Mesendoderm (in vitro differentiated cells): ENCODE data around the gene TDRD6.
A peak's percentile ranks its signal among the peaks of the same experiment; 100 is the strongest.

Experiments
- DNase-seq: peaks from one replicate; pipeline ENCODE4 v3.0.0; 2013
- H2AK5ac ChIP-seq: 2 replicates; pipeline ENCODE4 v1.6.1; 2013; ENCODE audit warnings: low read length, inconsistent platforms
- H2BK120ac ChIP-seq: 2 replicates; pipeline ENCODE4 v1.6.1; 2013; ENCODE audit warnings: low read depth, mild to moderate bottlenecking, low read length, moderate library complexity, mixed read lengths
- H2BK15ac ChIP-seq: replicated peaks from 2 replicates; pipeline ENCODE4 v1.6.1; 2013; ENCODE audit warnings: low read depth, mild to moderate bottlenecking, moderate library complexity
- H2BK5ac ChIP-seq: 2 replicates; pipeline ENCODE4 v1.6.1; 2013; ENCODE audit warnings: low read length, inconsistent platforms
- H3K18ac ChIP-seq: 2 replicates; pipeline ENCODE4 v1.6.1; 2013; ENCODE audit warnings: mild to moderate bottlenecking, low read length, mixed read lengths
- H3K23ac ChIP-seq: one replicate; pipeline ENCODE4 v1.6.1; 2013; ENCODE audit warnings: low read length
- H3K27ac ChIP-seq: 2 replicates; pipeline ENCODE4 v1.5.1; 2013; ENCODE audit warnings: low read depth, mild to moderate bottlenecking, inconsistent platforms, low read length, moderate library complexity
- H3K27me3 ChIP-seq: 2 replicates; pipeline ENCODE4 v1.6.1; 2013; ENCODE audit warnings: low read length, control low read depth, mild to moderate bottlenecking, inconsistent platforms; ENCODE audit not compliant: insufficient read depth, poor library complexity
- H3K36me3 ChIP-seq: 2 replicates; pipeline ENCODE4 v1.6.1; 2013; ENCODE audit warnings: low read length, inconsistent platforms; ENCODE audit not compliant: control insufficient read depth, insufficient read depth
- H3K4ac ChIP-seq: one replicate; pipeline ENCODE4 v1.6.1; 2013; ENCODE audit warnings: low read depth, mild to moderate bottlenecking, low read length, moderate library complexity
- H3K4me1 ChIP-seq: 2 replicates; pipeline ENCODE4 v1.6.1; 2013; ENCODE audit warnings: low read depth, low read length, inconsistent platforms; ENCODE audit not compliant: control insufficient read depth
- H3K4me2 ChIP-seq: 2 replicates; pipeline ENCODE4 v1.6.1; 2013; ENCODE audit warnings: low read length
- H3K4me3 ChIP-seq: 2 replicates; pipeline ENCODE4 v1.5.1; 2013; ENCODE audit warnings: mild to moderate bottlenecking, low read length
- H3K56ac ChIP-seq: one replicate; pipeline ENCODE4 v1.6.1; 2013; ENCODE audit warnings: low read length
- H3K79me1 ChIP-seq: 2 replicates; pipeline ENCODE4 v1.6.1; 2013; ENCODE audit warnings: low read length, inconsistent platforms
- H3K79me2 ChIP-seq: 2 replicates; pipeline ENCODE4 v1.6.1; 2013; ENCODE audit warnings: mild to moderate bottlenecking, low read length; ENCODE audit not compliant: control insufficient read depth, insufficient read depth
- H3K9ac ChIP-seq: 2 replicates; pipeline ENCODE4 v1.6.1; 2013; ENCODE audit warnings: low read length, inconsistent platforms
- H4K5ac ChIP-seq: one replicate; pipeline ENCODE4 v1.6.1; 2013; ENCODE audit warnings: low read length
- H4K8ac ChIP-seq: one replicate; pipeline ENCODE4 v1.6.1; 2013; ENCODE audit warnings: low read depth, mild to moderate bottlenecking, control low read depth, low read length, moderate library complexity
- WGBS: extraction: QIAGEN DNeasy Blood & Tissue Kit; methylation state at CpG from one replicate; pipeline ENCODE4 v1.1.7; 2013; ENCODE audit warnings: low lambda C conversion rate, missing lambda C conversion rate; ENCODE audit not compliant: insufficient coverage; ENCODE audit errors: extremely low coverage; 5-methylcytosine and 5-hydroxymethylcytosine counted together

The TDRD6 gene

GRCh38 chr6:46652603-46653438 is 34.9 kb upstream of the TDRD6 start, which contains the start of the genes CYP39A1 and SLC25A27:
CYP39A1 (minus strand) TSS chr6:46652818; CDS start chr6:46652582, 236 bp downstream.
SLC25A27 (plus strand) TSS chr6:46652975; CDS start chr6:46653193, 218 bp downstream.
- Histone ChIP-seq H3K79me1 (no peaks in the 10 kb centered on the region), H3K27ac (no peak within 1 kb of the TSS), H3K9ac (peak within 1 kb of the TSS; percentile 70), H2BK120ac (no peak within 1 kb of the TSS), H3K18ac (no peak within 1 kb of the TSS), H4K5ac (no peak within 1 kb of the TSS), H3K4ac (no peak within 1 kb of the TSS), H2AK5ac (no peak within 1 kb of the TSS), H3K56ac (peak within 1 kb of the TSS; percentile 77), H2BK15ac (no peak within 1 kb of the TSS), H2BK5ac (no peak within 1 kb of the TSS), H3K36me3 (no peaks in the 10 kb centered on the region), H3K27me3 (no peaks in the 10 kb centered on the region), H3K23ac (no peak within 1 kb of the TSS), H3K79me2 (no peaks in the 10 kb centered on the region), H3K4me1 (no peaks in the 10 kb centered on the region), H3K4me2 (peak within 1 kb of the TSS; percentile 93), H4K8ac (no peak within 1 kb of the TSS), H3K4me3 (peak within 1 kb of the TSS; percentile 97)
- no CpG with 5 or more reads among the region's 72 CpGs for WGBS
- peak; percentile 96 for DNase-seq

DNA sequence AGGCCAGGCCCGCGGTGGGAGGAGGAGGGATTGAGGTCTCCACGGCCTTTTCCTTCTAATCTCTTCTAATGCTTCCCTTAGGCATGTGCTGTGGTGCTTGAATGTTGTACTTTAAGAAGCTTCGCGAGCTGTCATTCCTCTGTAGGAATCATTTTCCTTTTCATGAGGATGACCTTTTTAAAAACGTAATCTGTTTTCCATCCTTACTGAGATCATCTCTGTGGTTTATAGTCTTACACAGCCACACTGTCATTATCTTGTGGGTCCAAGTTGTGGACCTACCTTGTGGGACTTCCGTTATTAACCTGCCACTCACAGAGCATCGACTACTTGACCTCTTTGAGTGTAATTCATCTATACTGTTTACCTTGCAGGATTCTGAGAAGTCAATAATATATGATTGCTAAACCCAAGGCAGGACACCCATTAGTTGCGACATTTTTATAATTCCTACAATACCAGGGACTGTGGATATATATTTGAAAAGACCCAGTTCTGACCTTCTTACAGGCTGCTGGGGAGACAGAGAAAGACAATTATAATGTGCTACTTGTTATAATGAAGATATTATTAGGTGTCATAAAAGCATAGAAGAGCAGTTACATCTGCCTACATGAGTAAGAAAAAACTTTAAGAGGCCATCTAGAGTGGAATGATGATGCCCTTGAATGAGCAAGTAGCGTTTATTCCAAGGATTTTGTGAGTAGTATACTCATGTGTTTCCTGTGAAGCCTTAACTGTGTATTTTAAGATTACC is 34.1 kb upstream of the TDRD6 start:
- Histone ChIP-seq H4K8ac (no peak overlapping the region), H4K5ac (no peak overlapping the region), H3K23ac (no peak overlapping the region), H3K56ac (peak overlapping the region; percentile 77), H3K9ac (peak overlapping the region; percentile 70), H2BK5ac (no peak overlapping the region), H3K79me1 (no peaks in the 10 kb centered on the region), H3K79me2 (no peaks in the 10 kb centered on the region), H3K36me3 (no peaks in the 10 kb centered on the region), H3K4ac (no peak overlapping the region), H3K18ac (no peak overlapping the region), H3K27ac (no peak overlapping the region), H3K27me3 (no peaks in the 10 kb centered on the region), H3K4me1 (no peaks in the 10 kb centered on the region), H2BK120ac (no peak overlapping the region), H2AK5ac (no peak overlapping the region), H2BK15ac (no peak overlapping the region), H3K4me3 (peak overlapping the region; percentile 97), H3K4me2 (peak overlapping the region; percentile 74)
- DNase-seq, result no peak
- no CpG with 5 or more reads among the region's 10 CpGs for WGBS

DNA sequence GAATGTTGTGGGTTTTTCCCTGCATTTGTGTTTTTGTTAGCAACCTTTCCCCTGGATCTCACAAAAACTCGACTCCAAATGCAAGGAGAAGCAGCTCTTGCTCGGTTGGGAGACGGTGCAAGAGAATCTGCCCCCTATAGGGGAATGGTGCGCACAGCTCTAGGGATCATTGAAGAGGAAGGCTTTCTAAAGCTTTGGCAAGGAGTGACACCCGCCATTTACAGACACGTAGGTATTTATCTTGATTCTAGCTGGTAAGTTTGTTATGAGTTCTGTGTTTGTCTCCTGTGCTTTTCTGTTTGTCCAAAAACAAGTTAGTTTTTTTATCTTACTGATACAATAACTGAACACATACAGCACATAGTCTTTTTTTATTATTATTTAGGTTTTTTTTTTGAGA is 31.9 kb upstream of the TDRD6 start:
- Histone ChIP-seq H3K27me3 (no peaks in the 10 kb centered on the region), H4K5ac (no peak overlapping the region), H4K8ac (no peak overlapping the region), H2BK120ac (no peak overlapping the region), H3K4ac (no peak overlapping the region), H3K23ac (no peak overlapping the region), H2BK15ac (no peak overlapping the region), H3K56ac (no peak overlapping the region), H3K27ac (no peak overlapping the region), H3K79me1 (no peaks in the 10 kb centered on the region), H3K36me3 (no peaks in the 10 kb centered on the region), H3K4me3 (no peak overlapping the region), H3K79me2 (no peaks in the 10 kb centered on the region), H2AK5ac (no peak overlapping the region), H3K9ac (no peak overlapping the region), H2BK5ac (no peak overlapping the region), H3K4me1 (no peaks in the 10 kb centered on the region), H3K18ac (no peak overlapping the region), H3K4me2 (no peak overlapping the region)
- peak; percentile 86 for DNase-seq
- WGBS, result no CpG with 5 or more reads among the region's 6 CpGs

DNA sequence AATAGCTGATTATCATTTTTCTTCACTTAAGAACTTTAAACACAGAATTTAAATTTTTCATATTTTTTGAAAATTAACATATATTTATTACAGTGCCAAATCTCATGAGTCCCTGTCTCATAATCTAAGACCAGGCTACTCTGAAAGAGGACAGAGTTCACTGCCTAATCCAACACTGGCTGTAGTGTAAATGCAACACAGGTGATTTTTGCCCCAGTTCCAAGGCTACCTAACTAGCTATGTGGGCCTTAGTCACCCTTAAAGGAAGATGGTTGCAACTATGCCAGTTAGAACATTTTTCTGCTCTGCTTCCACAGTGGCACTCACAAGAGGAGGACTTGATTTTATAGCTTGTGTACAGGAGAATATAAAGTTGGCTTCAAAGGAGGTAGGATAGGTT is 30.0 kb upstream of the TDRD6 start:
- Histone ChIP-seq H3K79me2 (no peaks in the 10 kb centered on the region), H3K79me1 (no peaks in the 10 kb centered on the region), H2AK5ac (no peak overlapping the region), H3K27ac (no peak overlapping the region), H4K8ac (no peak overlapping the region), H3K4ac (no peak overlapping the region), H2BK15ac (no peak overlapping the region), H3K56ac (no peak overlapping the region), H3K4me3 (no peak overlapping the region), H4K5ac (no peak overlapping the region), H3K9ac (no peak overlapping the region), H3K36me3 (no peaks in the 10 kb centered on the region), H3K23ac (no peak overlapping the region), H2BK120ac (no peak overlapping the region), H3K27me3 (no peaks in the 10 kb centered on the region), H3K18ac (no peak overlapping the region), H3K4me1 (no peaks in the 10 kb centered on the region), H3K4me2 (no peak overlapping the region), H2BK5ac (no peak overlapping the region)
- no peak for DNase-seq

DNA sequence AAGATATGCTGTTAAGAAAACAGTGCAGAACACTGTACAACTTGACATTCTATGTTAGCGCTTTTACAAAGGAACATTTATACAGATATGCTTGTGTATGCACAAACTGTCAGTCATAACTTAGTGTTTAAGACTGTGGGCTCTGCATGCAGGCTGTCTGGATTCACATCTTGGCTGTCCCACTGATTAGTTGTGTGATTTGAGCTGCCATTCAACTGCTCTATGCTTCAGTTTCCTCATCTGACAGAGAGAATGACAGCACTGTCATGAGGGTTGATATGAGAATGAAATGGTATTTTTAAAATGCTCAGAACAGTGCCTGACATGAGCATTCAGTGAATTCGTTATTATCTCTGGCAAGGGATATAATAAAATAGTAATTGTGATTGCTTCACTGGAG is 26.2 kb upstream of the TDRD6 start:
- H3K9ac ChIP-seq, result no peak overlapping the region
- no peak overlapping the region for H2BK120ac ChIP-seq
- H4K8ac ChIP-seq, result no peak overlapping the region
- no peak overlapping the region for H2AK5ac ChIP-seq
- no peak overlapping the region for H3K56ac ChIP-seq
- H3K4me1 ChIP-seq, result no peaks in the 10 kb centered on the region
- H2BK5ac ChIP-seq, result no peak overlapping the region
- H3K36me3 ChIP-seq, result no peaks in the 10 kb centered on the region
- DNase-seq, result no peak
- H3K79me2 ChIP-seq, result no peaks in the 10 kb centered on the region
- H4K5ac ChIP-seq, result no peak overlapping the region
- H2BK15ac ChIP-seq, result no peak overlapping the region
- H3K79me1 ChIP-seq, result no peaks in the 10 kb centered on the region
- H3K27me3 ChIP-seq, result no peaks in the 10 kb centered on the region
- H3K27ac ChIP-seq, result no peak overlapping the region
- WGBS, result no CpG with 5 or more reads among the region's 2 CpGs
- H3K18ac ChIP-seq, result no peak overlapping the region
- H3K4me2 ChIP-seq, result no peak overlapping the region
- H3K23ac ChIP-seq, result no peak overlapping the region
- no peak overlapping the region for H3K4me3 ChIP-seq
- H3K4ac ChIP-seq, result no peak overlapping the region
